GM10847 (cell line): ENCODE results near the gene PNPLA7.

Source experiments
- POLR2A ChIP-seq: IDR thresholded peaks from 2 replicates; pipeline ENCODE4 v1.6.1; 2011; ENCODE audit not compliant: insufficient read length; ENCODE audit errors: extremely low read depth

Gene PNPLA7

GRCh38 chr9:137462986-137463930 is 86.9 kb downstream of the PNPLA7 start:
- TF ChIP-seq POLR2A, result no peak

GRCh38 chr9:137462396-137462985 is 87.7 kb downstream of the PNPLA7 start:
- TF ChIP-seq POLR2A, result no peak

GRCh38 chr9:137461663-137462395 is 88.4 kb downstream of the PNPLA7 start:
- TF ChIP-seq POLR2A, result no peak

- TF ChIP-seq POLR2A, result no peak
Measured at GRCh38 chr9:137461316-137461662, 88.9 kb downstream of the PNPLA7 start.

GRCh38 chr9:137460363-137461315 is 89.6 kb downstream of the PNPLA7 start:
- TF ChIP-seq POLR2A, result no peak

DNA sequence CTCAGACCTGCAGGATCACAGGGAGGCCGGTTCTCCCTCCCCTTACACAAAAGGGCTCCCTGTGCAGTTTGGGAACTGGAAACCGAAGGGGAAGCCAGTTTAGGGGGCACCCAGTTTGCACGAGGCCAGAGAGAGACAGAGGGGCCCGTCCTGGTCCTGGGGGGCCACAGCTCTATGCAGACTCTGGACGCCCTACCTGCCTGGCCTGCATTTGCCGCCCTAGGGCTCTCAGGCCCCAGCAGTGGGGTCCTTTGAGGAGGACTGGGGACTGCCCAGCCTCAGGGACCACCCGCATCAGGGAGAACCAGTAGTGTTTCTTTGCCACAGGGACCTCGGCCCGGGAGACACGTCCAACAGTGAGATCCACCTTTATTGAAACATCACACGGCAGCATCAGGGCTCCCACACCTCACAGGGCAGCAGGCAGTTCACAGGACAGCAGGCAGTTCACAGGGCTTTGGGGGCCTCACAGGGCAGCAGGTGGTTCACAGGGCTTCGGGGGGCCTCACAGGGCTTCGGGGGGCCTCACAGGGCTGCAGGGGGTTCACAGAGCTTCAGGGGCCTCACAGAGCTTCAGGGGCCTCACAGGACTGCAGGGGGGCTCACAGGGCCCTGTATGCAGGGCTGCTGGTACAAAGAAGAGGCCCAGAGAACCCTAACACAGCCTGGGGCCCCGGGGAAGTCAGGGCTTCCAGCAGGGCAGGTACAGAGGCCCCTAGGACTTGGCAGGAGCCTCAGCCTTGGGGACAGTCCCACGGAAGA is 90.4 kb downstream of the PNPLA7 start:
- no peak for TF ChIP-seq POLR2A

- TF ChIP-seq POLR2A, result peak; percentile 55
Measured at GRCh38 chr9:137459152-137459600, 91.0 kb downstream of the PNPLA7 start, which contains the start of gene NSMF. NSMF (minus strand) TSS chr9:137459334; CDS start chr9:137459102, 232 bp downstream.

DNA sequence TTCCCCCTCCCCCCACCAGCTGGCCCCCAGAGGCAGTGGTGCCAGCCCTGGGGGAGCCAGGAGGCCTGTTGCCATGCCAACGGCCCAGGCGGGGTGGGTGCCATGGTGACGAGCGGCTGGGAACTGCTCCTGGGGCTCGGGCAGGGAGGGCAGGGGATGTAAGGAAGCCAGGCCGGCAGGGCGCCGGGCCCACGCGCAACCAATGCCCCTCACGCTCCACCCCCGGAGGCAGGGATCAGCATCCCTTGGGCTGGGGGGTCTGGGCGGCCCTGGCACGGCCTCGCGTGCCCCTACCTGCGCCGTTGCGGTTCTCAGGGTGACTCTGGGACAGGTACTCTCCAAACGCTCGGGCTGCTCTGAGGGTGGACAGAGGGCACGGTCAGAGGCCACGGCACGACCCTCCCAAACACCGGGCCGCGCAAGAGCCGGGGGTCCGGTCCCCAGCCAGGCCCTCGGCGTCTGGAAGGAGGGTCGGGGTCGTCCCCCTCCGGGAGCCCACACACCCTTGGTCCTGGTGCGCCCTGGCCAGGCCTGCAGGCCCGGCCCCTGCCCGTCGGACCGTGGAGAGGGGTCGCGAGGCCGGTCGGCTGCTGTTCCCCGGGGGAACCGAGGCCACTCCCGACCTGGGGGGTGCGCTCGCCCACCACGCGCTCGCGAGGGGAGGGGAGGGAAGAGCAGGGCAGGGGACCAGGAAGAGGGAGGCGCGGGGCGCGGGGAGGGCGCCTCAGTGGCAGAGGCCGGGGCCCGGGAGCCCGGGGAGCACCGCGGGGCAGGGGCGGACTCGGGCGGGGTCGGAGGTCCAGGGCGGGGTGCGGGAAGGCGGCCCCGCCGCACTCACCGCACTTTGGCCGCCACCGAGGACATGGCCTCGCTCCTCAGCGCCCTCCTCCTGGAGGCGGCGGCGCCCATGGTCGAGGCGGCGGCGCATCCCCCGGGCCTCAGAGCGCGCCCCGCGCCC is 91.7 kb downstream of the PNPLA7 start:
- TF ChIP-seq POLR2A, result no peak

DNA sequence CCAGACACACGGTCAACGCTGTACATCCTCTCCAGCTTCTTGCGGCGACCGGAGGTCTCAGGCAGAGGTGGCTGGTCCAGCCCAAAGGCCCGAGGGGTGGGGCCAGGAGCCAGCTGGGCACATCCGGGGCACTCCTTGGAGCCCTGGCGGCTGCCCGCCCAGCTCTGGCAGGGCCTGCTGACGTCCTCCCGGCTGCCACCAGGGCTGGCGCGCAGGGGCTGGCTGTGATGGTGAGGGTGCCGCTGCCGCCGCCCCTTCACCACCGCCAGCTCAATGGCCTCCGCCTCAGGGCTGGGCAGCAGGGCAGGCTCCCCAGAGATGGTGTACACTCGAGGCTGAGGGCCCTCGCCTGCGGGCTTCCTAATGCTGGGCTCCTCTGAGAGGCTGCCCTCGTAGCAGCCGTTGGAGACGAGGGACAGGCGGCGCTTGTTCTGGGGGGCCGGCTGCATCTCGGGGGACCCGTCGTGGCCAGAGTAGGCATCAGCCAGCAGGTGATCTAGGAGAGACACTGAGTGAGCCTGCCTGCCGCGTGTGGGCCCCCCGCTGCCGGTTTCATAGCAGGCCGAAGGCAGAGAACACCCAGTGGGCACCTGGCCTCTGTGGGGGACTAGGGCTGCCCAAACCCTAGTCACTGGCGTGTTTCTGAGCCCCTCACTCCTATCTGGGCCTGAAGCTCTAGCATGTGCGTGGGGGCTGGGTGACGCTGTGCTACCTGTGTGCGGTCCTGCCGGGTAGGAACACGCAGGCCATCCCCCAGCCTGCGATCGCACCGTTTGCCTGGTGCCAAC is 92.6 kb downstream of the PNPLA7 start:
- no peak for TF ChIP-seq POLR2A

DNA sequence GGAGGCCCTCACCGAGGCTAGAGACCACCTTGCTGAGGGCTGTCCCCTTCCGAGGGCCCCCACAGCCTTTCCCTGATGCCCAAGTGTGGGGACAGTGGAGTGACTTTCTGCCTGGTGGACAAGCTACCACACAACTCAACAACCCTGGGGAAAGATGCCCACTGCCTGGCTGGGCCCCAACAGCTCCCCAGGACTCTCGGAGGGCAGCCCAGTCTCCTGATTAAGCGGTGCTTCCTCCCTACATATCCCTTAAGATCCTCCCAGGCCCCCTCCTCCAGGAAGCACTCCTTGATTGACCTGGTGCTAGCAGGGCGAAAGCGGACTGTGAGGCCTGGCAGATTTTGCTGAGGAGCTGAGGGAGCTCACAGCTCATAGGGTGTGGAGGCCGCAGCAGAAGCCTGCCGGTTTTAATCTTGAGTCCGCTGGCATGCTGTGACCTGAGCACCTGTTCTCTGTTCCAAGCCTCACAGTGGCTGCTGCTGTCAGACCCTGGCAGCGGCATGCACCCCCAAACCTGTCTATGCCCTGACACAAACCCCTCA is 93.3 kb downstream of the PNPLA7 start:
- TF ChIP-seq POLR2A, result no peak

DNA sequence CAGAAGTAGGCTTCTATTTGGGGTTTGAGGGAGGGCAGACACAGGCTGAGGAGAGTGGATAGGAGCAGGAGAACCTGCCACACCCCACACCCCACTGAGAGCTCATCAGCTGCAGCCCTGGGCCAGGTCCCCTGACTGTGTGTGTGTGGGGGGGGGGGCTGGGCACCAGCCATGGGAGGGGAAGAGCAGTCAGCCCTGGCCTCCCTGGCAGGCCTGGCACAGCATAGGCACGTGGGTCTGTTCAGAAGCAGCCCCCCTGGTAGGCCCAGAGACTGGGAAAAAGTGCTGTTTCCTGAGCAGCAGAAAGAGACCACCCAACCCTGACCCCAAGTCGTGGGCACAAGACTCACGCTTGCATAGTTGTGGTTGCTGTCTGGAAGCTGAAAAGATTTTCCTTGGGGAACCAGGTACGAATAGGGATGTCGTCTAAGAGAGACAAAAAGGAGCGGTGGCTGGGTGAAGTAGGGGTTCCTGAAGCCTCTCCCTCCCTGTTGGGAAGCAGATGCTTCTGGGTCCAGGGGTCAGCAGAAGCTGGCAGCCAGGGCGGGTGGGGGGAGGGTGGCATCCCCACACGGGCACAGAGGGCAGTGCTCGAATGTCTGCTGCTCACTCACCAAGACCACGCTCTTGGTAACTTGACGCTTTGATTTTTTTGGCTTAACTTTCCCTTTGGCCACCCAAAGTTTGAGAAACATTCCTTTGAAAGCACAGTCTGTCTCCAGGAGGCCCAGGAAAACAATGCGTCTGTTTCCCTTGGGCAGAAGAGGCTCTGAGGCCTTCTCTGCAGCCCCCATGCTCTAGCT is 93.9 kb downstream of the PNPLA7 start:
- TF ChIP-seq POLR2A, result no peak
